Adrenal gland (tissue), 5 donors: ENCODE measurements around the gene RNASE4.

ENCODE experiments used
- CTCF ChIP-seq, 6 experiments: fragments of 450-650 bp in 4 of 6; fragments of 200-600 bp in 2 of 6; sonication (generic) in 1 of 6; IDR thresholded peaks; 1 replicate in 5 of 6; 2 replicates in 1 of 6; pipeline versions ENCODE4 v1.5.1 to v1.8.0; 2016 to 2021; ENCODE audit warnings: antibody characterized with exemption in 6 of 6, mild to moderate bottlenecking in 2 of 6, moderate library complexity in 1 of 6
- POLR2A ChIP-seq, 2 donors: fragments of 450-650 bp; IDR thresholded peaks; one replicate each; pipeline ENCODE4 v1.6.1; 2017; ENCODE audit warnings: antibody characterized with exemption in 2 of 2, mild to moderate bottlenecking in 2 of 2, moderate library complexity in 1 of 2
- donor health status: DM: no; HTN: no; CAD: no.

DNA sequence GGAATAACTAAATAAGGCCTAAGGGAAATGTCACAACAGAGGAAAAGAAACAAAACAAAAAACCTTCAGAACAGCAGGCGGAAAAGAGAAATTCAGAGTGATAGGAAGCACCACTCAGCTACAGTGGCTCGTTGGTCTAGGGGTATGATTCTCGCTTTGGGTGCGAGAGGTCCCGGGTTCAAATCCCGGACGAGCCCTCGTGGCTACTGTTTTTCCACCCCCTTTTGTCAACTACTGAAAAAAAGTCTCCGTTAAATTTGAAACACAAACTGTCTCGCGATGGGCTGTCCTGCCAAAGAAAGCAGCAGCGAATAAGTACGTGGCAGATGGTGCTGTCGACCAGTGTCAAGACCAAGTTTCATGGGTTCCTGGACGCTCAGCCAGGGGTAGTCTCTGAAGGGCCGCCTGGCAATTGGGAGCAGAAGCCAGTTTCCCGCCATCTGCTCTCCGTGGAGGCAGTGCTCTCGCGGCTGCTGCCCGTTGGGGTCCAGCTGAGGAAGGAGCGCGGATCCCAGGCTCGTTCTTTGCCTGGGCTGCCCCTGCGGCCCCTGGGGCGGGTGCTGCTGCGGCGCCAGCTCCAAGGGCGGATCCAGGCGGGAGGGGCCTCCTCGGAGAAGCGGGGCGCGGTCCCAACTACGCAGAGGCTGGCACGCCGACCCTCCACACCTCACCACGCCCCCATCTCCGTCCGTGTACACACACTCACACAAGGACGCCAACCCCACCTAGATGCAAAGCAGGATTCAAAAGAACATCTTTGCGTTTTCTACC, at the start of gene RNASE4:
- TF ChIP-seq CTCF (IDR thresholded peaks at IDR 0.05): peak in 1 of 6 experiments; percentile 31
- peak in 1 of 2 donors; percentile 20 for TF ChIP-seq POLR2A (IDR thresholded peaks at IDR 0.05)
